Natural killer cell (primary cell): ENCODE results near the gene TREX2. TPM values are rescaled to one million over a fixed set of nuclear protein-coding genes. Genes with fewer than 3 reads are reported as not detected.

Source experiments
- ATAC-seq, 3 donors: fragments of 150-1000 bp in 2 of 3; fragments of 200-7000 bp in 1 of 3; cut with Tn5 transposase; 1 replicate in 1 of 3; 2 replicates in 2 of 3; pipeline ENCODE4 v1.10.0; 2021; ENCODE audit warnings: mild to moderate bottlenecking in 2 of 3, moderate library complexity in 2 of 3
- DNase-seq, 2 donors: peaks; one replicate each; pipeline versions ENCODE4 v3.0.0 to v3.0.0-alpha.2; 2013 to 2021; ENCODE audit warnings: mixed read lengths in 1 of 2
- H3K27ac ChIP-seq: one replicate; pipeline ENCODE4 v1.5.1; 2013; ENCODE audit warnings: mild to moderate bottlenecking, low read length
- H3K27me3 ChIP-seq: one replicate; pipeline ENCODE4 v1.6.1; 2013; ENCODE audit warnings: low read length; ENCODE audit not compliant: control insufficient read depth, insufficient read depth
- H3K36me3 ChIP-seq: one replicate; pipeline ENCODE4 v1.6.1; 2013; ENCODE audit warnings: low read length; ENCODE audit not compliant: control insufficient read depth, insufficient read depth
- H3K4me1 ChIP-seq: one replicate; pipeline ENCODE4 v1.6.1; 2013; ENCODE audit warnings: low read length; ENCODE audit not compliant: control insufficient read depth, insufficient read depth
- H3K4me3 ChIP-seq: one replicate; pipeline ENCODE4 v1.5.1; 2013; ENCODE audit warnings: low read length
- H3K9me3 ChIP-seq: one replicate; pipeline ENCODE4 v1.6.1; 2013; ENCODE audit warnings: low read length; ENCODE audit not compliant: control insufficient read depth, insufficient read depth
- H3K27ac Mint-ChIP-seq, 2 donors: one replicate each; pipeline ENCODE4 v1.8.0; 2022; ENCODE audit warnings: mild to moderate bottlenecking in 2 of 2, mixed read lengths in 2 of 2, moderate library complexity in 1 of 2
- H3K27me3 Mint-ChIP-seq, 2 donors: one replicate each; pipeline ENCODE4 v1.8.0; 2022; ENCODE audit warnings: low read depth in 2 of 2, mixed read lengths in 2 of 2
- H3K36me3 Mint-ChIP-seq: one replicate; pipeline ENCODE4 v1.8.0; 2022; ENCODE audit warnings: mixed read lengths
- H3K4me1 Mint-ChIP-seq, 2 donors: one replicate each; pipeline ENCODE4 v1.8.0; 2022; ENCODE audit warnings: mixed read lengths in 2 of 2
- H3K4me3 Mint-ChIP-seq: one replicate; pipeline ENCODE4 v1.8.0; 2022; ENCODE audit warnings: mild to moderate bottlenecking, moderate library complexity, mixed read lengths
- H3K9me3 Mint-ChIP-seq, 2 donors: one replicate each; pipeline ENCODE4 v1.8.0; 2022; ENCODE audit warnings: mixed read lengths in 2 of 2
- WGBS: methylation state at CpG from one replicate; pipeline ENCODE4 v1.1.7; 2013; ENCODE audit warnings: missing lambda C conversion rate; ENCODE audit not compliant: insufficient coverage; 5-methylcytosine and 5-hydroxymethylcytosine counted together
- intact Hi-C: fragments of 100-400 bp; cut with micrococcal nuclease; formaldehyde crosslinking; loops from one replicate; pipeline ENCODE4 v1.14.2; 2022
- total RNA-seq, 4 donors: library from RNA; stranded (reverse); fragments of 120-200 nt in 1 of 4; gene quantifications; one replicate each; pipeline versions ENCODE4 v1.2.3 to v1.2.4, GENCODE V29; 2013 to 2022
- TF ChIP-seq, protein P1 (sequence below): fragments of 200-600 bp; IDR thresholded peaks from one replicate; pipeline ENCODE4 v1.8.0; 2022; ENCODE audit warnings: antibody characterized with exemption

Gene TREX2
- total RNA-seq, 3 donors from 2014 or later (not counting 1 experiment from before 2014, with no cell fraction given), result 1.6 to 3.4 (median 3.1) TPM

- Mint-ChIP-seq H3K4me1 (no peaks in the 10 kb centered on the region), H3K4me3 (no peak overlapping the region), H3K9me3 (no peaks in the 10 kb centered on the region), H3K27me3 (no peaks in the 10 kb centered on the region), H3K27ac (no peak overlapping the region), H3K36me3 (no peaks in the 10 kb centered on the region)
- DNase-seq, result no peak
- H3K36me3 ChIP-seq, result peaks cover 3% of the 10 kb centered on the region
- WGBS, result 97% methylated on average over 16 of the region's 16 CpGs
- no peaks in the 10 kb centered on the region for H3K9me3 ChIP-seq
- no peak for ATAC-seq
- intact Hi-C loops, result no loop called here
- TF ChIP-seq, protein P1, sequence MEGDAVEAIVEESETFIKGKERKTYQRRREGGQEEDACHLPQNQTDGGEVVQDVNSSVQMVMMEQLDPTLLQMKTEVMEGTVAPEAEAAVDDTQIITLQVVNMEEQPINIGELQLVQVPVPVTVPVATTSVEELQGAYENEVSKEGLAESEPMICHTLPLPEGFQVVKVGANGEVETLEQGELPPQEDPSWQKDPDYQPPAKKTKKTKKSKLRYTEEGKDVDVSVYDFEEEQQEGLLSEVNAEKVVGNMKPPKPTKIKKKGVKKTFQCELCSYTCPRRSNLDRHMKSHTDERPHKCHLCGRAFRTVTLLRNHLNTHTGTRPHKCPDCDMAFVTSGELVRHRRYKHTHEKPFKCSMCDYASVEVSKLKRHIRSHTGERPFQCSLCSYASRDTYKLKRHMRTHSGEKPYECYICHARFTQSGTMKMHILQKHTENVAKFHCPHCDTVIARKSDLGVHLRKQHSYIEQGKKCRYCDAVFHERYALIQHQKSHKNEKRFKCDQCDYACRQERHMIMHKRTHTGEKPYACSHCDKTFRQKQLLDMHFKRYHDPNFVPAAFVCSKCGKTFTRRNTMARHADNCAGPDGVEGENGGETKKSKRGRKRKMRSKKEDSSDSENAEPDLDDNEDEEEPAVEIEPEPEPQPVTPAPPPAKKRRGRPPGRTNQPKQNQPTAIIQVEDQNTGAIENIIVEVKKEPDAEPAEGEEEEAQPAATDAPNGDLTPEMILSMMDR, result no peak
- no peaks in the 10 kb centered on the region for H3K27me3 ChIP-seq
- H3K4me1 ChIP-seq, result no peaks in the 10 kb centered on the region
- no peak overlapping the region for H3K4me3 ChIP-seq
- no peak overlapping the region for H3K27ac ChIP-seq
Observed at GRCh38 chrX:153454901-153455550, 9.2 kb upstream of the TREX2 start.

GRCh38 chrX:153450949-153451277, 5.1 kb upstream of the TREX2 start:
- H3K27me3 ChIP-seq, result no peaks in the 10 kb centered on the region
- H3K4me1 Mint-ChIP-seq, result no peaks in the 10 kb centered on the region
- 97% methylated on average over 7 of the region's 8 CpGs for WGBS
- no peaks in the 10 kb centered on the region for H3K27me3 Mint-ChIP-seq
- TF ChIP-seq, protein P1, result no peak
- no peak overlapping the region for H3K27ac ChIP-seq
- H3K4me1 ChIP-seq, result no peaks in the 10 kb centered on the region
- no peak overlapping the region for H3K4me3 ChIP-seq
- H3K36me3 ChIP-seq, result peaks cover 5% of the 10 kb centered on the region
- no peaks in the 10 kb centered on the region for H3K9me3 Mint-ChIP-seq
- H3K36me3 Mint-ChIP-seq, result no peaks in the 10 kb centered on the region
- H3K27ac Mint-ChIP-seq, result no peak overlapping the region
- H3K9me3 ChIP-seq, result no peaks in the 10 kb centered on the region
- no peak overlapping the region for H3K4me3 Mint-ChIP-seq
- DNase-seq, result no peak
- no peak for ATAC-seq
- intact Hi-C loops, result no loop called here

GRCh38 chrX:153450114-153450948, 4.5 kb upstream of the TREX2 start:
- peaks cover 5% of the 10 kb centered on the region for H3K36me3 ChIP-seq
- H3K27me3 ChIP-seq, result no peaks in the 10 kb centered on the region
- Mint-ChIP-seq H3K4me3 (no peak overlapping the region), H3K36me3 (no peaks in the 10 kb centered on the region), H3K27ac (no peak overlapping the region), H3K27me3 (no peaks in the 10 kb centered on the region), H3K9me3 (no peaks in the 10 kb centered on the region), H3K4me1 (no peaks in the 10 kb centered on the region)
- H3K4me1 ChIP-seq, result no peaks in the 10 kb centered on the region
- no peak overlapping the region for H3K27ac ChIP-seq
- WGBS, result 95% methylated on average over 24 of the region's 26 CpGs
- TF ChIP-seq, protein P1, result no peak
- H3K9me3 ChIP-seq, result no peaks in the 10 kb centered on the region
- H3K4me3 ChIP-seq, result no peak overlapping the region
- ATAC-seq, result no peak
- no peak for DNase-seq
- intact Hi-C loops, result no loop called here
